ENCODE data around the gene SSTR4.
A peak's percentile ranks its signal among the peaks of the same experiment; 100 is the strongest.

SSTR4 gene

GRCh38 chr20:23050076-23050838 is 15.1 kb downstream of the SSTR4 start:
- peaks cover 65% of the 10 kb centered on the region for H3K27me3 ChIP-seq (ENCODE audit: control insufficient read depth, insufficient read depth, low read length, poor library complexity, severe bottlenecking)
- WGBS, 2 experiments, result 1% methylated on average over 48 of the region's 48 CpGs
- H3K36me3 ChIP-seq (ENCODE audit: control insufficient read depth, insufficient read depth, low read length), result no peaks in the 10 kb centered on the region

GRCh38 chr20:23050847-23051627 is 15.9 kb downstream of the SSTR4 start:
- 1 to 2% methylated on average over 46 of the region's 46 CpGs for WGBS, 2 experiments

More at GRCh38 chr20:23050076-23050838, 15.1 kb downstream of the SSTR4 start:
- Histone ChIP-seq H3K4me1 (ENCODE audit: control insufficient read depth, insufficient read depth, low read length) (peaks cover 14% of the 10 kb centered on the region), H3K4me3 (ENCODE audit: insufficient read depth, low read depth, low read length) (peak overlapping the region; percentile 52), H3K9me3 (ENCODE audit: control insufficient read depth, low read length) (no peaks in the 10 kb centered on the region), H3K27ac (ENCODE audit: insufficient read depth, low read depth, low read length, poor library complexity, severe bottlenecking) (no peak overlapping the region)

GRCh38 chr20:23052904-23053303 is 17.8 kb downstream of the SSTR4 start:
- Histone ChIP-seq H3K4me1 (ENCODE audit: control insufficient read depth, insufficient read depth, low read length) (peaks cover 14% of the 10 kb centered on the region), H3K36me3 (ENCODE audit: control insufficient read depth, insufficient read depth, low read length) (no peaks in the 10 kb centered on the region), H3K27ac (ENCODE audit: insufficient read depth, low read depth, low read length, poor library complexity, severe bottlenecking) (no peak overlapping the region), H3K27me3 (ENCODE audit: control insufficient read depth, insufficient read depth, low read length, poor library complexity, severe bottlenecking) (peaks cover 43% of the 10 kb centered on the region), H3K9me3 (ENCODE audit: control insufficient read depth, low read length) (no peaks in the 10 kb centered on the region), H3K4me3 (ENCODE audit: insufficient read depth, low read depth, low read length) (no peak overlapping the region)
- WGBS, 2 experiments, result 92 to 93% methylated on average over 5 of the region's 5 CpGs

More at GRCh38 chr20:23050847-23051627, 15.9 kb downstream of the SSTR4 start:
- Histone ChIP-seq H3K9me3 (ENCODE audit: control insufficient read depth, low read length) (no peaks in the 10 kb centered on the region), H3K27me3 (ENCODE audit: control insufficient read depth, insufficient read depth, low read length, poor library complexity, severe bottlenecking) (peaks cover 62% of the 10 kb centered on the region), H3K4me1 (ENCODE audit: control insufficient read depth, insufficient read depth, low read length) (peaks cover 14% of the 10 kb centered on the region), H3K4me3 (ENCODE audit: insufficient read depth, low read depth, low read length) (peak overlapping the region; percentile 52), H3K36me3 (ENCODE audit: control insufficient read depth, insufficient read depth, low read length) (no peaks in the 10 kb centered on the region), H3K27ac (ENCODE audit: insufficient read depth, low read depth, low read length, poor library complexity, severe bottlenecking) (no peak overlapping the region)

- Histone ChIP-seq H3K27me3 (ENCODE audit: control insufficient read depth, insufficient read depth, low read length, poor library complexity, severe bottlenecking) (no peaks in the 10 kb centered on the region), H3K4me1 (ENCODE audit: control insufficient read depth, insufficient read depth, low read length) (peaks cover 3% of the 10 kb centered on the region), H3K36me3 (ENCODE audit: control insufficient read depth, insufficient read depth, low read length) (no peaks in the 10 kb centered on the region), H3K9me3 (ENCODE audit: control insufficient read depth, low read length) (no peaks in the 10 kb centered on the region), H3K4me3 (ENCODE audit: insufficient read depth, low read depth, low read length) (no peak overlapping the region), H3K27ac (ENCODE audit: insufficient read depth, low read depth, low read length, poor library complexity, severe bottlenecking) (no peak overlapping the region)
- 67% methylated on average over 1 of the region's 1 CpG; no CpG with 5 or more reads in 1 of the 2 experiments for WGBS, 2 experiments
These were observed 23.1 kb downstream of the SSTR4 start for GRCh38 chr20:23058240-23058639.

- Histone ChIP-seq H3K27ac (ENCODE audit: insufficient read depth, low read depth, low read length, poor library complexity, severe bottlenecking) (no peak overlapping the region), H3K4me1 (ENCODE audit: control insufficient read depth, insufficient read depth, low read length) (peaks cover 3% of the 10 kb centered on the region), H3K36me3 (ENCODE audit: control insufficient read depth, insufficient read depth, low read length) (no peaks in the 10 kb centered on the region), H3K4me3 (ENCODE audit: insufficient read depth, low read depth, low read length) (no peak overlapping the region), H3K27me3 (ENCODE audit: control insufficient read depth, insufficient read depth, low read length, poor library complexity, severe bottlenecking) (no peaks in the 10 kb centered on the region), H3K9me3 (ENCODE audit: control insufficient read depth, low read length) (no peaks in the 10 kb centered on the region)
- WGBS, 2 experiments, result 95 to 96% methylated on average over 2 to 3 of the region's 3 CpGs
These were observed 23.9 kb downstream of the SSTR4 start for GRCh38 chr20:23059001-23059400.

GRCh38 chr20:23059846-23060245 is 24.7 kb downstream of the SSTR4 start:
- peaks cover 3% of the 10 kb centered on the region for H3K4me1 ChIP-seq (ENCODE audit: control insufficient read depth, insufficient read depth, low read length)
- H3K27ac ChIP-seq (ENCODE audit: insufficient read depth, low read depth, low read length, poor library complexity, severe bottlenecking), result no peak overlapping the region
- H3K9me3 ChIP-seq (ENCODE audit: control insufficient read depth, low read length), result no peaks in the 10 kb centered on the region
- 90 to 91% methylated on average over 3 of the region's 3 CpGs for WGBS, 2 experiments
- H3K4me3 ChIP-seq (ENCODE audit: insufficient read depth, low read depth, low read length), result no peak overlapping the region
- no peaks in the 10 kb centered on the region for H3K36me3 ChIP-seq (ENCODE audit: control insufficient read depth, insufficient read depth, low read length)
- H3K27me3 ChIP-seq (ENCODE audit: control insufficient read depth, insufficient read depth, low read length, poor library complexity, severe bottlenecking), result no peaks in the 10 kb centered on the region

- no peaks in the 10 kb centered on the region for H3K27me3 ChIP-seq (ENCODE audit: control insufficient read depth, insufficient read depth, low read length, poor library complexity, severe bottlenecking)
- WGBS, 2 experiments, result 91 to 92% methylated on average over 4 of the region's 4 CpGs
- no peaks in the 10 kb centered on the region for H3K36me3 ChIP-seq (ENCODE audit: control insufficient read depth, insufficient read depth, low read length)
- H3K27ac ChIP-seq (ENCODE audit: insufficient read depth, low read depth, low read length, poor library complexity, severe bottlenecking), result no peak overlapping the region
- H3K4me3 ChIP-seq (ENCODE audit: insufficient read depth, low read depth, low read length), result no peak overlapping the region
- peaks cover 5% of the 10 kb centered on the region for H3K4me1 ChIP-seq (ENCODE audit: control insufficient read depth, insufficient read depth, low read length)
- no peaks in the 10 kb centered on the region for H3K9me3 ChIP-seq (ENCODE audit: control insufficient read depth, low read length)
These were observed 25.5 kb downstream of the SSTR4 start for GRCh38 chr20:23060629-23061028.

GRCh38 chr20:23061262-23061661 is 26.1 kb downstream of the SSTR4 start:
- Histone ChIP-seq H3K9me3 (ENCODE audit: control insufficient read depth, low read length) (no peaks in the 10 kb centered on the region), H3K36me3 (ENCODE audit: control insufficient read depth, insufficient read depth, low read length) (no peaks in the 10 kb centered on the region), H3K4me3 (ENCODE audit: insufficient read depth, low read depth, low read length) (no peak overlapping the region), H3K27me3 (ENCODE audit: control insufficient read depth, insufficient read depth, low read length, poor library complexity, severe bottlenecking) (no peaks in the 10 kb centered on the region), H3K4me1 (ENCODE audit: control insufficient read depth, insufficient read depth, low read length) (peaks cover 9% of the 10 kb centered on the region), H3K27ac (ENCODE audit: insufficient read depth, low read depth, low read length, poor library complexity, severe bottlenecking) (no peak overlapping the region)
- 92% methylated on average over 4 to 5 of the region's 5 CpGs for WGBS, 2 experiments

- Histone ChIP-seq H3K4me3 (ENCODE audit: insufficient read depth, low read depth, low read length) (no peak overlapping the region), H3K27ac (ENCODE audit: insufficient read depth, low read depth, low read length, poor library complexity, severe bottlenecking) (no peak overlapping the region), H3K9me3 (ENCODE audit: control insufficient read depth, low read length) (no peaks in the 10 kb centered on the region)
These were observed 26.8 kb downstream of the SSTR4 start for GRCh38 chr20:23061734-23062561.

GRCh38 chr20:23062632-23063031 is 27.5 kb downstream of the SSTR4 start:
- Histone ChIP-seq H3K4me1 (ENCODE audit: control insufficient read depth, insufficient read depth, low read length) (peaks cover 9% of the 10 kb centered on the region), H3K36me3 (ENCODE audit: control insufficient read depth, insufficient read depth, low read length) (no peaks in the 10 kb centered on the region), H3K27ac (ENCODE audit: insufficient read depth, low read depth, low read length, poor library complexity, severe bottlenecking) (no peak overlapping the region), H3K9me3 (ENCODE audit: control insufficient read depth, low read length) (no peaks in the 10 kb centered on the region), H3K4me3 (ENCODE audit: insufficient read depth, low read depth, low read length) (no peak overlapping the region), H3K27me3 (ENCODE audit: control insufficient read depth, insufficient read depth, low read length, poor library complexity, severe bottlenecking) (no peaks in the 10 kb centered on the region)

More at GRCh38 chr20:23061734-23062561, 26.8 kb downstream of the SSTR4 start:
- Histone ChIP-seq H3K36me3 (ENCODE audit: control insufficient read depth, insufficient read depth, low read length) (no peaks in the 10 kb centered on the region), H3K27me3 (ENCODE audit: control insufficient read depth, insufficient read depth, low read length, poor library complexity, severe bottlenecking) (no peaks in the 10 kb centered on the region), H3K4me1 (ENCODE audit: control insufficient read depth, insufficient read depth, low read length) (peaks cover 9% of the 10 kb centered on the region)
- WGBS, 2 experiments, result 43 to 49% methylated on average over 7 to 8 of the region's 8 CpGs

Data from ectodermal cell (in vitro differentiated cells).